ENCODE data around the gene OGT.

DNA sequence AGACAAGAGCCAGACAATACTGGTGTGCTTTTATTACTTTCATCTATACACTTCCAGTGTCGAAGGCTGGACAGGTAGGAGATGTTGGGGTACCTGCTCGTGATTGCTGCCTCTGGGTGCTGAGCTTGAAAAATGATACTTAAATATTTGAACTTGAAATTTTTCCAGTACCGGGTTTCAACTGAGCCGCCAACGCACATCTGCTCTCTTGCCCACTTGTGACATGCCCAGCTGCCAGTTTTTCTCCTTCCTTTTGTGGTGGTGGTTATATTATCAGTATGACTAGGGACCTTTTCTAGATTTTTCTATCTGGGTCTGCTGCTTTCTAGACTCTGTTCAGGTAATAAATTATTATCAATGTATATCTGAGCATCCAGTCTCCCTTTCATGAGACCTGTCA is 3.4 kb downstream of the OGT start:
- TF ChIP-seq CTCF (IDR thresholded peaks at IDR 0.05) = no peak
- TF ChIP-seq SIN3A (IDR thresholded peaks at IDR 0.05; ENCODE audit: borderline replicate concordance, insufficient read depth, low read depth, low read length) = no peak

All from Panc1 (cell line).